Measurements from ENCODE around the gene ARID1B.

The ARID1B gene

GRCh38 chr6:157221817-157222175 lies 444.6 kb downstream of the ARID1B start:
- DNase-seq: no peak

GRCh38 chr6:157222201-157222981 lies 445.2 kb downstream of the ARID1B start:
- no peak for DNase-seq

- DNase-seq: no peak
Measured at GRCh38 chr6:157223021-157223430, 445.8 kb downstream of the ARID1B start.

- no peak for DNase-seq
Measured at GRCh38 chr6:157223511-157223910, 446.3 kb downstream of the ARID1B start.

GRCh38 chr6:157224178-157224950 lies 447.2 kb downstream of the ARID1B start:
- DNase-seq: no peak

- DNase-seq: no peak
Measured at GRCh38 chr6:157224951-157225574, 447.9 kb downstream of the ARID1B start.

GRCh38 chr6:157225575-157225995 lies 448.4 kb downstream of the ARID1B start:
- no peak for DNase-seq

- no peak for DNase-seq
Measured at GRCh38 chr6:157226026-157226625, 448.9 kb downstream of the ARID1B start.

GRCh38 chr6:157226761-157227160 lies 449.6 kb downstream of the ARID1B start:
- no peak for DNase-seq

- DNase-seq: no peak
Measured at GRCh38 chr6:157227202-157228166, 450.3 kb downstream of the ARID1B start.

GRCh38 chr6:157228426-157229131 lies 451.4 kb downstream of the ARID1B start:
- no peak for DNase-seq

- no peak for DNase-seq
Measured at GRCh38 chr6:157229132-157229618, 452.0 kb downstream of the ARID1B start.

GRCh38 chr6:157229713-157230112 lies 452.5 kb downstream of the ARID1B start:
- no peak for DNase-seq

GRCh38 chr6:157230910-157231309 lies 453.7 kb downstream of the ARID1B start:
- DNase-seq: no peak

- no peak for DNase-seq
Measured at GRCh38 chr6:157232161-157232895, 455.1 kb downstream of the ARID1B start.

GRCh38 chr6:157233156-157233555 lies 456.0 kb downstream of the ARID1B start:
- no peak for DNase-seq

GRCh38 chr6:157233686-157234085 lies 456.5 kb downstream of the ARID1B start:
- no peak for DNase-seq

GRCh38 chr6:157235600-157236039 lies 458.4 kb downstream of the ARID1B start:
- no peak for DNase-seq

GRCh38 chr6:157236040-157236725 lies 459.0 kb downstream of the ARID1B start:
- DNase-seq: no peak

- no peak for DNase-seq
Measured at GRCh38 chr6:157238346-157238745, 461.2 kb downstream of the ARID1B start.
